ENCODE data around the gene DCD.

The DCD gene

GRCh38 chr12:54634795-54635194, 13.4 kb downstream of the DCD start, which contains the start of gene LACRT:
LACRT (minus strand) TSS chr12:54634895; CDS start chr12:54634841, 54 bp downstream.
- no peak for DNase-seq (ENCODE audit: low read depth)
- H3K4me3 ChIP-seq (ENCODE audit: low read length): no peak within 1 kb of the TSS
- no peak for TF ChIP-seq CTCF (conservative IDR thresholded peaks at IDR 0.05; ENCODE audit: low read depth, low read length)

DNA sequence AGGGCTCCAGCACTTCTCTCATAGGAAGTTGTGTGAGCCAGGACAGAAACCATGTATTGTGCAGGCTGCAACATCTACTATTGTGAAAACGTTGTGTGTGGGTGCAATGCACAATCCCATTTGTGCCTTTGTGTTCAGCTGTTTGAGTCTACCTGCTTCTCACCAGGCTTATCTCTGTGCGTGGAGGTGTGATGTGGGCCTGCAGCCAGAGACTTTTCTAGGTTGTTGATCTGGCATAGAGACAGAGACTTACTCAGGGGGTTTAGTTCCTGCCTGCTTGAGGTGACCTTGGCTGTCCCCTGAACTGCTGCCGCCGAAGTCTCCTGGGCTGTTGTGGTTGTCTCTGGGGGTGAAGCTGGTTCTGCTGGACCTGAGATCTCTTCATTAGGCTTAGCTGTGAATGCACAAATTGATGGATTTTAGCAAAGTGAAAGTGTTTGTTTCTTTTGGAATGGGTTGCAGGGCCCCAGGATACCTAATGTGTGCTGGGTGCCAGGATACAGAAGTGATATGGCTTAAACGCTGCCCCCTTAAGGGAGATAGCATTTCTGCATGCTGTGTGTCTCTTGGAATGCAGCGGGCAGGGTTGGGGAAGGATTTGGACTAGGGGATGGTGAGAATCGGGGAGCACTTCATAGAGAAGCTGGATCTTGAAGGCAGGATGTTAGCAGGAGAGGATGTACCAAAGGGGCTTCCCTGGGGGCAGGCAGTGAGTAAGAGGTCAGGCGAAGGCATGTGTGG, 16.0 kb downstream of the DCD start:
- no peak for DNase-seq (ENCODE audit: low read depth)
- no peak for TF ChIP-seq CTCF (conservative IDR thresholded peaks at IDR 0.05; ENCODE audit: low read depth, low read length)
- H3K4me3 ChIP-seq (ENCODE audit: low read length): no peak overlapping the region

DNA sequence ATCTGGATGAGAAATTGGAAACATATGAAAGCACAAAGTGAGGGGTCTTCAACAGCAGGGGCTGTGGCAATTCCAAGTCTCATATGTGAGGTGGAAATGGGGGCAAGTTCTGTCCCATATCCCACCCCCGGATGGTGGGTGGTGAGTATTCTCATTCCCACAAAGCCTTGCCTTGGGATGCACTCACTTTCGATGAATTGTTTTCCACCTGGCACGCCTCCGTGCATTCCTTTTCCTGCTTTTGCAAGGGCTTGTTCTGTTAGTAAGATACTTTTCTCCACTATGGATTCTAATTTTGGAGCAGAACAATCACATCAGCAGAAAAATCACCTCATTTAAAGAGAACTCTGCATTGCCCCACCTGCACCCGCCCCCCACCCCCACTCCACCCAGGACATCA, 16.6 kb downstream of the DCD start:
- no peak for TF ChIP-seq CTCF (conservative IDR thresholded peaks at IDR 0.05; ENCODE audit: low read depth, low read length)
- H3K4me3 ChIP-seq (ENCODE audit: low read length): no peak overlapping the region
- DNase-seq (ENCODE audit: low read depth): no peak

DNA sequence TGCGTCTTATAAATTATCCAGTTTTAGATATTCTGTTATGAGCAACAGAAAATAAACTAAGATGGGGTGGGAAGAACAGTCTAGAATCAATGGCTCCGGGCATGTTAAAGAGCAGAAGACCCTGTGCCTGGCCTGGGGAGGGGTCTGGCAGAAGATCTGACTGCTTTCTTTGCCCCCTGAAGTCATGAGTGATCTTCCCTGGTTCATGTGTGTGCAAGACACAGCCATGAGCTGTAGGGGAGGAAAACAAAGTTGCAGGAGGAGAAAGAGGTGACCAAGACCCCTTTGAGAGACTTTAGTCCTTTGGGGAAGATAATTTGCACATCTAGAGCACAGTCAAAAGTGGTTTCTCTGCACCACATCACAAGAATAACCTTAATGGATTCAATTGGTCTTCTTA, 18.2 kb downstream of the DCD start:
- TF ChIP-seq CTCF (conservative IDR thresholded peaks at IDR 0.05; ENCODE audit: low read depth, low read length): no peak
- no peak overlapping the region for H3K4me3 ChIP-seq (ENCODE audit: low read length)
- no peak for DNase-seq (ENCODE audit: low read depth)

- TF ChIP-seq CTCF (conservative IDR thresholded peaks at IDR 0.05; ENCODE audit: low read depth, low read length): no peak
- no peak for DNase-seq (ENCODE audit: low read depth)
- no peak overlapping the region for H3K4me3 ChIP-seq (ENCODE audit: low read length)
Observed at GRCh38 chr12:54628186-54628846, 19.8 kb downstream of the DCD start.

- TF ChIP-seq CTCF (conservative IDR thresholded peaks at IDR 0.05; ENCODE audit: low read depth, low read length): no peak
- H3K4me3 ChIP-seq (ENCODE audit: low read length): no peak overlapping the region
- DNase-seq (ENCODE audit: low read depth): no peak
Observed at GRCh38 chr12:54627304-54627703, 20.9 kb downstream of the DCD start.

DNA sequence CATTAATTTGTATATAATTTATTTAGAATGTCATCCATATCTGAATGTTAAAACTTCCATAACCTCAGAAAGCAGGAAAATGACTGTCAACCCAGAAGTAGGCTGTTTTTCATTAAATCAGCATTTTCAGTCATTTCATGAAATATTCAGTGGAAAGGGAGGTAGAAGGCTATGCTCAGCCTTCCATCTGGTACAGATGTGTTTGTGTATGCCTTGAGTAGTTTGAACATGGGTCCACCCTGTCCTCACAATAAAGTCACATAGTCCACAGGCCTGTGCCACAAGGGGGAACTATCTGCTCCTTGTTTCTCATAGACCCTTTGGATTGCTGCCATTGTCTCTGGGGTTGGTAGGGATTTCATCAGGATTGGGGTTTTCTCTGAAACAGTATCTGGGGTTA, 22.6 kb downstream of the DCD start:
- no peak for TF ChIP-seq CTCF (conservative IDR thresholded peaks at IDR 0.05; ENCODE audit: low read depth, low read length)
- H3K4me3 ChIP-seq (ENCODE audit: low read length): no peak overlapping the region
- no peak for DNase-seq (ENCODE audit: low read depth)
